K562 (cell line): Measurements from ENCODE around the gene ZNF467. TPM values are rescaled to one million over a fixed set of nuclear protein-coding genes. Genes with fewer than 3 reads are reported as not detected.

Source experiments
- ATAC-seq: fragments of 200-7000 bp; cut with Tn5 transposase; 3 replicates; pipeline ENCODE4 v1.9.1; 2020; ENCODE audit warnings: moderate library complexity
- BruUV-seq: library from RNA; stranded (reverse); fragments of 400-500 nt; replicated peaks from 2 replicates; lab custom pipeline; 2021; lab: Mats Ljungman, UMichigan
- CTCF ChIA-PET: fragments of 300-600 bp; formaldehyde crosslinking; extraction: SDS; loops from one replicate; lab custom pipeline; 2021; ENCODE audit warnings: low intra/inter-chr PET ratio; lab: Yijun Ruan, JAX
- POLR2A ChIA-PET: fragments of 300-600, 350-650 bp; sonication (Branson Sonifier 250); formaldehyde crosslinking; extraction: SDS; loops from one replicate; lab custom pipeline; 2021; ENCODE audit warnings: antibody characterized with exemption, inconsistent platforms; lab: Yijun Ruan, JAX
- DNase-seq, 4 experiments: peaks; one replicate each; pipeline versions ENCODE4 v3.0.0 to v3.0.0-alpha.2; 2011 to 2018; ENCODE audit warnings: low spot score in 3 of 4, mixed read lengths in 3 of 4; ENCODE audit errors: extremely low read depth in 1 of 4
- FAIRE-seq: peaks from 2 replicates; lab custom pipeline; 2011; peaks lifted over from hg19 to GRCh38; lab: Jason Lieb, UNC
- H2AFZ ChIP-seq: 2 replicates; pipeline ENCODE4 v1.6.0; 2011; ENCODE audit warnings: low read depth, low read length, control low read depth, inconsistent platforms
- H3K27ac ChIP-seq: fragments of 200-600 bp; 3 replicates; pipeline ENCODE4 v1.8.0; 2011; ENCODE audit warnings: low read depth, mild to moderate bottlenecking, control low read depth, inconsistent platforms, low read length, moderate library complexity, mixed read lengths; ENCODE audit errors: extremely low read depth
- H3K27me3 ChIP-seq, 2 experiments: fragments of 300-600 bp in 1 of 2; 2 replicates in 1 of 2; 3 replicates in 1 of 2; pipeline versions ENCODE4 v1.6.0 to v1.8.0; 2011; ENCODE audit warnings: inconsistent platforms in 2 of 2, low read length in 2 of 2, mild to moderate bottlenecking in 1 of 2, mixed read lengths in 1 of 2, moderate library complexity in 1 of 2; ENCODE audit not compliant: control insufficient read depth in 2 of 2, insufficient read depth in 2 of 2
- H3K36me3 ChIP-seq: fragments of 300-600 bp; 3 replicates; pipeline ENCODE4 v1.8.0; 2011; ENCODE audit warnings: mild to moderate bottlenecking, low read length, inconsistent platforms; ENCODE audit not compliant: control insufficient read depth, insufficient read depth
- H3K4me1 ChIP-seq, 2 experiments: fragments of 200-600 bp in 1 of 2; replicated peaks in 1 of 2; 2 replicates in 1 of 2; 3 replicates in 1 of 2; pipeline versions ENCODE4 v1.5.1 to v1.8.0; 2011; ENCODE audit warnings: inconsistent platforms in 2 of 2, low read length in 2 of 2, mild to moderate bottlenecking in 1 of 2, mixed read lengths in 1 of 2, moderate library complexity in 1 of 2; ENCODE audit not compliant: control insufficient read depth in 2 of 2, insufficient read depth in 2 of 2
- H3K4me2 ChIP-seq: 2 replicates; pipeline ENCODE4 v1.6.1; 2011; ENCODE audit warnings: low read length, control low read depth, inconsistent platforms, mixed read lengths; ENCODE audit not compliant: insufficient read depth
- H3K4me3 ChIP-seq: fragments of 200-600 bp; sonication (generic), shearing (Covaris generic); 2 replicates; pipeline ENCODE4 v1.5.1; 2016; ENCODE audit warnings: control low read depth, inconsistent platforms
- H3K79me2 ChIP-seq: fragments of 200-600 bp; 3 replicates; pipeline ENCODE4 v1.8.0; 2011; ENCODE audit warnings: low read length, inconsistent platforms; ENCODE audit not compliant: control insufficient read depth, insufficient read depth
- H3K9ac ChIP-seq, 2 experiments: 2 replicates each; pipeline versions ENCODE4 v1.6.0 to v1.6.1; 2011; ENCODE audit warnings: low read depth in 2 of 2, low read length in 2 of 2, control low read depth in 1 of 2, inconsistent platforms in 1 of 2, mild to moderate bottlenecking in 1 of 2, mixed read lengths in 1 of 2; ENCODE audit not compliant: insufficient read depth in 1 of 2
- H3K9me1 ChIP-seq: one replicate; pipeline ENCODE4 v1.6.0; 2011; ENCODE audit warnings: inconsistent platforms, mild to moderate bottlenecking, low read length, moderate library complexity; ENCODE audit not compliant: control insufficient read depth, insufficient read depth
- H3K9me3 ChIP-seq: replicated peaks from 2 replicates; pipeline ENCODE4 v1.5.1; 2011; ENCODE audit warnings: low read depth, low read length, inconsistent platforms; ENCODE audit not compliant: control insufficient read depth, insufficient read depth
- H4K20me1 ChIP-seq: replicated peaks from 2 replicates; pipeline ENCODE4 v1.6.1; 2011; ENCODE audit warnings: low read length, inconsistent platforms, mixed read lengths; ENCODE audit not compliant: control insufficient read depth, insufficient read depth
- PHF8 ChIP-seq: fragments of 200-600 bp; sonication (generic); IDR thresholded peaks from 2 replicates; pipeline ENCODE4 v1.6.1; 2012; ENCODE audit warnings: mixed run types, mild to moderate bottlenecking, inconsistent platforms, low read length, moderate library complexity, borderline replicate concordance
- POLR2G ChIP-seq: fragments of 200-400 bp; formaldehyde crosslinking; IDR thresholded peaks from 2 replicates; pipeline ENCODE4 v1.6.1; 2017; ENCODE audit warnings: low read depth, mild to moderate bottlenecking, antibody characterized with exemption, low read length, moderate library complexity
- RBFOX2 ChIP-seq: fragments of 200-400 bp; formaldehyde crosslinking; IDR thresholded peaks from 2 replicates; pipeline ENCODE4 v1.6.1; 2017; ENCODE audit warnings: low read depth, mild to moderate bottlenecking, low read length, moderate library complexity
- ZFP30 ChIP-seq: fragments of 250-450 bp; sonication (Bioruptor Pico); IDR thresholded peaks from 2 replicates; pipeline ENCODE4 v1.8.0; 2022; ENCODE audit warnings: moderate library complexity, mild to moderate bottlenecking, inconsistent platforms, borderline replicate concordance
- WGBS: fragments of 100-300 bp; shearing (Covaris generic); methylation state at CpG from one replicate; pipeline ENCODE4 v1.1.6; 2016; ENCODE audit warnings: low coverage, mixed read lengths; ENCODE audit not compliant: insufficient coverage; ENCODE audit errors: missing lambda C conversion rate; 5-methylcytosine and 5-hydroxymethylcytosine counted together
- in situ Hi-C: fragments of 300-500 bp; cut with MboI; formaldehyde crosslinking; loops from 4 replicates; pipeline ENCODE4 v1.15.0; 2018; ENCODE audit warnings: inconsistent platforms, mixed read lengths
- intact Hi-C: fragments of 100-400 bp; cut with micrococcal nuclease; formaldehyde crosslinking; loops from 2 replicates; pipeline ENCODE4 v1.14.2; 2022
- polyA plus RNA-seq, 8 experiments: library from polyadenylated mRNA; depleted of rRNA in 4 of 8; stranded (reverse) in 5 of 8; unstranded in 3 of 8; fragments of >200 nt; fragmentation: Nextera tagmentation in 2 of 8; fragmentation: Illumina TruSeq in 1 of 8; extraction: Ambion mirVana in 2 of 8; extraction: Trizol in 1 of 8; gene quantifications; 2 replicates each; pipeline versions ENCODE4 v1.2.1 to v1.2.3, GENCODE V29; 2011 to 2014; ENCODE audit warnings: inconsistent platforms in 1 of 8, missing spikeins in 1 of 8
- total RNA-seq, 7 experiments: library from RNA; depleted of rRNA in 6 of 7; stranded (reverse); fragments of >200 nt in 6 of 7; fragmentation: Illumina TruSeq in 2 of 7; extraction: Trizol in 2 of 7; gene quantifications; 2 replicates each; pipeline versions ENCODE4 v1.2.1 to v1.2.3, GENCODE V29; 2011 to 2021; ENCODE audit warnings: low replicate concordance in 1 of 7
- TF ChIP-seq, protein P1 (sequence below): sonication (generic); formaldehyde crosslinking; IDR thresholded peaks from 2 replicates; pipeline ENCODE4 v1.9.0; 2022; ENCODE audit warnings: mild to moderate bottlenecking, missing genetic modification reagents

The ZNF467 gene
- total and polyA plus RNA-seq, 9 of the 15 experiments (the other 6 are each of a cell fraction or from before 2014, with no cell fraction given) = 0.32 to 14.2 (median 1.7) TPM

DNA sequence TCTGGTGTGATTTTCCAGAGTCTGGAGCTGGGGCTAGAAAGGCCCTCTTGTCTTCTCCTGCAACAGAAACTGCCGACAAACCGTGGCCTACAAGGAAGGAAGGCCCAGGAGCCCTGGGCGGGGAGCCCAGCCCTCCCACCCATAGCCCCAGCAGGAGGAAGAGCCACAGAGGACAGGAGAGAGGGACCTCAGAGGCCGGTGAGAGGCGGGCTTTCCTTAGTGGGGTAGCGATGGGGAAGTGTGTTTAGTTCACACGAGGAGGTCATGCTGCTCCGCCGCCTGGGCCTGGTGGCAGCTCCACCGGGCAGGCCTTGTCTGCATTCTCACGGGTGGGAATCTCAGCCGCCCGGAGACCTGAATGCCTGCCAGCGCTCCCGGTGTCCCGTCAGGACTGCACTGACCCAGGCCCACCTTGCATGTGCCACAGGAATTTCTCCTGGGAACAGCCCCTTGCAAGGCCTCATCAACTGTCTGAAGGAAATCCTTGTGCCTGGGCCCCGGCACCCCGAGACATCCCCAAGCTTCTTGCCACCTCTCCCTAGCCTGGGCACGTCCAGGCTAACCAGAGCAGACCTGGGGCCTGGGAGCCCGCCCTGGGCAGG is 50.9 kb downstream of the ZNF467 start:
- CTCF ChIA-PET = no interaction called here
- in situ Hi-C loops = no loop called here
- Histone ChIP-seq H3K79me2 (peaks cover 2% of the 10 kb centered on the region; the same call in 1 of the 3 replicates), H3K4me1 (peaks cover 24 to 48% of the 10 kb centered on the region in 2 experiments), H3K36me3 (peaks cover 73% of the 10 kb centered on the region; the same call in 2 of the 3 replicates), H3K27me3 (no peaks in the 10 kb centered on the region), H4K20me1 (peaks cover 14% of the 10 kb centered on the region), H3K4me2 (no peak overlapping the region), H3K9me3 (no peaks in the 10 kb centered on the region)
- no peak for DNase-seq
- no peak for ATAC-seq
- WGBS = 91% methylated on average over 17 of the region's 20 CpGs
- POLR2A ChIA-PET = interaction anchor here (0.7 to 4.9 kb wide), 5 partner anchors 10 to 22 kb away, joined by 3 to 27 read pairs (median 3); no protein-coding TSS in a partner anchor
- no peak for FAIRE-seq
- intact Hi-C loops = no loop called here
- TF ChIP-seq ZFP30 (no peak), RBFOX2 (peak; percentile 33; the same call in 1 of the 2 replicates), POLR2G (0 out of 2 replicates have a peak, but pooled peaks have one; percentile 27), PHF8 (0 out of 2 replicates have a peak, but pooled peaks have one; percentile 10)
- TF ChIP-seq, protein P1, sequence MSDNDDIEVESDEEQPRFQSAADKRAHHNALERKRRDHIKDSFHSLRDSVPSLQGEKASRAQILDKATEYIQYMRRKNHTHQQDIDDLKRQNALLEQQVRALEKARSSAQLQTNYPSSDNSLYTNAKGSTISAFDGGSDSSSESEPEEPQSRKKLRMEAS = peak; percentile 23; the same call in 1 of the 2 replicates
- TF ChIP-seq, all 486 proteins: peak for 4
- H3K27ac ChIP-seq = no peak overlapping the region
- no peak overlapping the region for H2AFZ ChIP-seq
- H3K4me3 ChIP-seq = no peak overlapping the region
- BruUV-seq = no TSS peak
- H3K9ac ChIP-seq = 0 out of 4 replicates have a peak overlapping the region, but pooled peaks of 1 of the 2 experiments have one; percentile 17
- peaks cover 3% of the 10 kb centered on the region for H3K9me1 ChIP-seq
